Activated CD4-positive, CD25-positive, alpha-beta regulatory T cell treated with anti-CD3 and anti-CD28 coated beads, Interleukin-2, amount 50 U/mL, for 16 hours (primary cell): ENCODE data around the gene SART3.

Experiments used
- DNase-seq: peaks from one replicate; pipeline ENCODE4 v3.0.0-alpha.2; 2020; ENCODE audit warnings: low read depth, low spot score

SART3 gene, protein sequence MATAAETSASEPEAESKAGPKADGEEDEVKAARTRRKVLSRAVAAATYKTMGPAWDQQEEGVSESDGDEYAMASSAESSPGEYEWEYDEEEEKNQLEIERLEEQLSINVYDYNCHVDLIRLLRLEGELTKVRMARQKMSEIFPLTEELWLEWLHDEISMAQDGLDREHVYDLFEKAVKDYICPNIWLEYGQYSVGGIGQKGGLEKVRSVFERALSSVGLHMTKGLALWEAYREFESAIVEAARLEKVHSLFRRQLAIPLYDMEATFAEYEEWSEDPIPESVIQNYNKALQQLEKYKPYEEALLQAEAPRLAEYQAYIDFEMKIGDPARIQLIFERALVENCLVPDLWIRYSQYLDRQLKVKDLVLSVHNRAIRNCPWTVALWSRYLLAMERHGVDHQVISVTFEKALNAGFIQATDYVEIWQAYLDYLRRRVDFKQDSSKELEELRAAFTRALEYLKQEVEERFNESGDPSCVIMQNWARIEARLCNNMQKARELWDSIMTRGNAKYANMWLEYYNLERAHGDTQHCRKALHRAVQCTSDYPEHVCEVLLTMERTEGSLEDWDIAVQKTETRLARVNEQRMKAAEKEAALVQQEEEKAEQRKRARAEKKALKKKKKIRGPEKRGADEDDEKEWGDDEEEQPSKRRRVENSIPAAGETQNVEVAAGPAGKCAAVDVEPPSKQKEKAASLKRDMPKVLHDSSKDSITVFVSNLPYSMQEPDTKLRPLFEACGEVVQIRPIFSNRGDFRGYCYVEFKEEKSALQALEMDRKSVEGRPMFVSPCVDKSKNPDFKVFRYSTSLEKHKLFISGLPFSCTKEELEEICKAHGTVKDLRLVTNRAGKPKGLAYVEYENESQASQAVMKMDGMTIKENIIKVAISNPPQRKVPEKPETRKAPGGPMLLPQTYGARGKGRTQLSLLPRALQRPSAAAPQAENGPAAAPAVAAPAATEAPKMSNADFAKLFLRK

DNA sequence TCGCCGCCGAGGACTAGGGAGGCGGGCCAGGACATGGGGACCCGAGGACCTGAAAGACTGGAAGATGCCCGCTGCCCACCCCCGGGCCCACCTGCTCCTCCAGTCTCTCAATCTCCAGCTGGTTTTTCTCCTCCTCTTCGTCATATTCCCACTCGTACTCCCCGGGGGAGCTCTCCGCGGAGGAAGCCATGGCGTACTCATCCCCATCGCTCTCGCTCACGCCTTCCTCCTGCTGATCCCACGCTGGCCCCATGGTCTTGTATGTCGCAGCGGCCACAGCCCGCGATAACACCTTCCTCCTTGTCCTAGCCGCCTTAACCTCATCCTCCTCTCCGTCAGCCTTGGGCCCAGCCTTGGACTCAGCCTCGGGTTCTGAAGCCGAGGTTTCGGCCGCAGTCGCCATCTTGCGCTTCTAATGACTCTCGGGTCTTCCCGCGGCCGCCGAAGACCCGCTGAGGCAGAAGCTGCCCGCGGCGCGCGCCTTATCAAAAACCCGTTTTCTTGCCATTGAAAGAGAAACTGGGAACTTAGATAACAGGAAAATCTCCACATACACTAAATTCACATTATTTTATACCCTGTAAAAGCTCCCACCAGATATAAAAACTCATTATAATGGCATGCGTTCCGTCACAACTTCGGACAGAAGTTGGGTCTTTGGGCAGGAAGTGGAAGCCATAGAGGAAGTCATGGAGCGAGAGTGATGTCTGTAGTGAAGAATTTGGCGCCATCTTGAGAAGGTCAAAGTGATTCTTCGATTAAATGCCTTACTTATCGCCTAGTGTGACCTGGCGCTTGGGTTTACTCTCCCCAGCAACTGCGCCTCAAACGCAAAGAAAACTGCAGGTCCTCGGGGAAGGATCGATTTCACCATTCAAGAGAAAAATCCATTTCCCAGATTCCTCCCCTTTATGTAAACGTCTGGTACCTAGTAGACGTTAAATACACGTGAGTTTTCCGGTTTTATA is at the start of gene SART3:
SART3 (minus strand) TSS at position 422 of the 968 bp plus-strand sequence; CDS start at position 403, 19 bp downstream.
- DNase-seq, result peak; percentile 66

DNA sequence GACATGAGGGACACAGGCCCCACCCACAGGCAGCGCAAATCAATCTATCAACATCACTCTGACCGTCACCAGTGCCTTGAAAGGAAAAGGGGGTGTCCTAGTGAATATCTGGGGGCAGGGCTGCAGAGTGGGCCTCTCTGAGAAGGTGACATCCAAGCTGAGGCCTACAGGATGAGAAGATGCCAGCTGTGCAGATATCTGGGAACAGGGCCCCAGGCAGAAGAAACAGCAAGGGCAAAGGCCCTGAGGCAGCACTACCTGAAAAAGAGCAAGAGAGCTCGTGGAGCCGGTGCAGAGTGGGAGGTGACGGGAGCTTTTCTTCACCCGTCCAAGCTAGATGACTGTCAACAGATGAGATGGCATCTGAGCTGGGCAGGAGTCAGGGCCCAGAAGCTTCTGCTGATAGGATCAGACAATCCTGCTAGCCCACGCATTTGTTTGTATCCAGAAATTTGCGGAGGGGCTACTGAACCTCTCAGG is 49.4 kb upstream of the SART3 start:
- no peak for DNase-seq

DNA sequence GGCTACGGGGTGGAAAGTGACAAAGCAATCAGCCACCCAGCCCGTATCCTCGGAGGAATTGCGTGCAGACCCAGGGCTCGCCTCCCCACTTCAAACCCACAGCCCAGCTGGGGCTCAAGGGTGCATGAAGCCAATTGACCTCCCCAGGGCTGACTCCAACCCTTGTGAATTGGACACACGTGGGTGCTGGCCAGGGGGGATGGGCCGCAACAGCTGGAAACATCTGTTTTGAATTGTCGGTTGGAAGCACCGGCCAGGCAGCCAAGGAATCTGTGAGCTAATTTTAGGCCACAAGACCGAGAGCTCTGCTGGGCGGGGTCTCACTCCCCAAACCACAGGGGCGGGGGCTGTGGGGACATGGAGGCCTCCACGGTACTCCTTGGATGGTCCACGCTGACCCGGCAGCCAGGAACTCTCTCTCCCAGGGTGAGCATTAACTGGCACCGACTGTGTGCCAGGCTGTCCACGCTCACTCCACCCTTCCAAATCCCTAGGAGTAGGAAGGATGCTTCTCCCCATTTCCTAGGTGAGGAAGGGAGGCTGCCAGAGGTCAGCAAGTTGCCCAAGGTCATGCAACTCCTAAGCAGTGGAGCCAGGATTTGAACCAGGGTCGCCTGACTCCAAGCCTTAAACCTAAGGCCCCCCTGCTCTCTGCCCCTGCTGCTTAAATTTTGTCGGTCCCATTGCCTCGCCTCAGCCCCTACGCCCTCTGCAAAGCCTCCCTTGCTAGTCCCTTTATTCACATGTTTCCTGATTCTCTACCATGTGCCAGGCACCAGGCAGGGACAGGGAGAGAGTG is 48.8 kb upstream of the SART3 start:
- no peak for DNase-seq

DNA sequence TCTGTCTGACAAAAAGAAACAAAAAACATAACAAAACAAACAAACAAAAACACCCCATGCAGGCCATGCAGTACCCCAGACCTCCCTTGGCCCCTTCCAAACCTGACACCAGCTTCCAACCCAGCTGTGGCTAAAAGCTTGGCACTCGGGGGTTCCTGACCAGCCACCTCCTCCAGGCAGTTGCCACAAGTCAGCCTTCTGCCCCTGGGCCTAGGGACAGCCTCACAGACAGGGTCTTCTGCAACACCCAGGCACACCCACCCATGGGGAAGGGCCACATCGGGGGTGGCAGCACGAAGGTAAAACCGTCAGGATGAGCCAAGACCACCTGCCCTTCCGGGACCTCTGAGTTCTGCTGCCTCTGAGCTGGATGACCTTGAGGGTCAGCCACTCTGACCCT is 47.6 kb upstream of the SART3 start:
- no peak for DNase-seq

DNA sequence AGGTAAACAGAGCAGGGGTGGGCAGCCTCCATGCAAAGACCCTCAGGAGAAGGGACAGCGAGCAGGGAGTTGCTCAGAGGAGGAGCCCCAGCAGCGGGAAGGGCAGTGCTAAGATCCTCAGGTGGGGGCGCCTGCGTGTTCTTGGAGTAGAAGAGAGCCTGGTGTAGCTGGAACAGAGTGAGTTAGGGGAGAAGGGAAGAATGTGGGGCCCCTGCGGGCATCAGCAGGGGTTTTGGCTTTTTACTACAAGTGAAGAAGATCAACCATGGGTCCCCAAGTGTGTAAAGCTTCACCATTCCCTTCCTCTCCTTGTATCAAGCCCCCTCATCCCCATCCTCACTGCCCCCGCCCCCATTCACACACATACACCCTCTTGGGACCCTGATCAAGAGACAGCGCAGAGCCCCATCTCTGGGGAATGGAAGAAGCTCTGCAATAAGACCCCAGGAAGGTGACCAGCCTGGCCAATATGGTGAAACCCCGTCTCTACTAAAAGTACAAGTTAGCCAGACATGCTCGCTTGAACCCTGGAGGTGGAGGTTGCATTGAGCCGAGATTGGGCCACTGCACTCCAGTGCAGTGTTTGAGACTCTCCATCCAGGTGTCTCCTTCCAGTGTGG is 47.1 kb upstream of the SART3 start:
- no peak for DNase-seq

DNA sequence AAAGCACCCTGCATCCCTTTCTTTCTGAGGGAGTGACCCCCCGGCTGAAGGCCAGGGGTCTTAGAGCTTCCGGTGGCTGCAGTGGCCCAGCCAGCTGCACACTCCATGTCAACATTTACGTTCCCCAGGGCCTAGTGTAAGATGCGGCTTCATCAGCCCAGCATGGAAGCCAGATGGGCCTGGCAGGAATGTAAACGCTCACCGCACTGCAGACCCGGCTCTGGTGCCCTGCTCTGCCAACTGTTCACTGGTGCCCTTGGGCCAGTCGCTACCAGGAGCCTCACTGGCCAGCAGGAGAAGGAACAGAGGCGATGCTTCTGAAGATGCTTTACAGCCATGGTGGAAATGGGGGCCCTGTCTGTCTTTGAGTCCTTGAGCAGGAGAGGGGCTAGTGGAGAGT is 45.5 kb upstream of the SART3 start:
- DNase-seq, result no peak

DNA sequence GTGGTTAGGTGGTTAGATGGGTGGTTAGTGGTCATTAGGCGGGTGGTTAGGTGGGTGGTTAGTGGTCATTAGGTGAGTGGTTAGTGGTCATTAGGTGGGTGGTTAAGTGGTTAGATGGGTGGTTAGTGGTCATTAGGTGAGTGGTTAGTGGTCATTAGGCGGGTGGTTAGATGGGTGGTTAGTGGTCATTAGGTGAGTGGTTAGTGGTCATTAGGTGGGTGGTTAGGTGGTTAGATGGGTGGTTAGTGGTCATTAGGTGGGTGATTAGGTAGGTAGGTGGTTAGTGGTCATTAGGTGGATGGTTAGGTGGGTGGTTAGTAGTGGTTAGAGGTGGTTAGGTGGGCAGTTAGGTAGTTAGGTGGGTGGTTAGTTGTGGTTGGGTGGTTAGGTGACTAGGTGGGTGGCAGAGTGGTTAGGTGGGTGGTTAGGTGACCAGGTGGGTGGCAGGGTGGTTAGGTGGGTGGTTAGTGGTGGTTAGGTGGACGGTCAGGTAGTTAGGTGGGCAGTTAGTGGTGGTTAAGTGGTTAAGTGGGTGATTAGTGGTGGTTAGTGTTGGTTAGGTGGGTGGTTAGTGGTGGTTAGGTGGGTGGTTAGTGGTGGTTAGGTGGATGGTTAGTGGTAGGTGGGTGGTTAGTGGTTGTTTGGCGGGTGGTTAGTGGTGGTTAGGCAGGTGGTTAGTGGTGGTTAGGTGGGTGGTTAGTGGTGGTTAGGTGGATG is 44.9 kb upstream of the SART3 start:
- no peak for DNase-seq

DNA sequence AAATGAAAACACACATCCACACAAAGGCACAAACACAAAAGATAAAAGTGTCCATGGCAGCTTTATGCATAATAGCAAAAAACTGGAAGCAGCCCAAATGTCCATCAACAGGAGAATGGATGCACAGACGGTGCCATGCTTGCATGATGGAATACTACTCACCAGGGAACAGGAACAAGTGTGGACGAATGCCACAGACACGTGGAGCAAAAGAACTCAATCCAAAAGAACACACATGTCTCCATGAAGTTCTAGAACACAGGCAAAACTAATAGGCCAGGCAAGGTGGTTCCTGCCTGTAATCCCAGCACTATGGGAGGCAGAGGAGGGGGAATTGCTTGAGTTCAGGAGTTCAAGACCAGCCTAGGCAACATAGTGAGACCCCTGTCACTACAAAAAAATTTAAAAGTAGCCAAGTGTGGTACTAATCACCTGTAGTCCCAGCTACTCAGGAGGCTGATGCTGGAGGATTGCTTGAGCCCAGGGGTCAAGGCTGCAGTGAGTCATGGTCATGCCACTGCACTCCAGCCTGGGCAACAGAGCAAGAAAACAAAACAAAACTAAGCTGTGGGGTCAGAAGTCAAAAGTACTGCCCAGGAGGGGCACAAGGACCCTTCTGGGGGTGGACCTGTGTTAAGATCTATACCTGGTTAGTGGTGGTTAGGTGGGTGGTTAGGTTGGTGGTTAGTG is 44.2 kb upstream of the SART3 start:
- no peak for DNase-seq

DNA sequence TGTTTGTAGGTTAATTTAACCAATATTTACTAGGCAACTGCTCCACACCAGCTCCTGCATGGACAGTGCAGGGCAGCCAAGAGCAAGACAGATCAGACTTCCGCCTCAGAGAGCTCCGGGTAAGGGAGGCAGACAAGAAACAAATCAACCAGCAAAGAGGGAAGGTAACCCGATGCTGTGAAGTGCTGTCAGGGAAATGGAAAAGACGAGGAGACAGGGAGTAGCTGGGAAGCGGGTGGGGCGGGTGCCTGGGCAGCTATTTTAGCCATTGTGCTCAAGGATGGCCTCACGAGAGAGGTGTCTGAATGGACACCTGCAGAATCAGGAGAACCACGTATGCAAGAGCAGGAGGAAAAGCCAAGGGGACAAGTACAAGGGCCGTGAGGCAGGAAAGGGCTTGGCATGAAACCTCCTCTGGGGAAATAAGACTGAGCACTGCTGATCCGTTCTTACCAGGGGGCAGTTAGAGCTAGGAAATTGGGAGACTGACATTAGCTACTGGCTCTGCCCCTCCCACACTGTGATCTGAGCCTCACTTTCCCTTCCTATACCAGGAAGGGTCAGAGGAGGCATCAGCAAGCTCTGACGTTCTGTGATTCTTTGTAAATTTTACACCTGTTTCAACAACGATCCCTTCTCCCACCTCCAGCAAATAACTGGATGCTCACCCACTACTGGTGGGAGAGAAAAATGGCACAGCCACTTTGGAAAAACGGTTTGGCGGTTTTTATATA is 43.4 kb upstream of the SART3 start:
- DNase-seq, result no peak

DNA sequence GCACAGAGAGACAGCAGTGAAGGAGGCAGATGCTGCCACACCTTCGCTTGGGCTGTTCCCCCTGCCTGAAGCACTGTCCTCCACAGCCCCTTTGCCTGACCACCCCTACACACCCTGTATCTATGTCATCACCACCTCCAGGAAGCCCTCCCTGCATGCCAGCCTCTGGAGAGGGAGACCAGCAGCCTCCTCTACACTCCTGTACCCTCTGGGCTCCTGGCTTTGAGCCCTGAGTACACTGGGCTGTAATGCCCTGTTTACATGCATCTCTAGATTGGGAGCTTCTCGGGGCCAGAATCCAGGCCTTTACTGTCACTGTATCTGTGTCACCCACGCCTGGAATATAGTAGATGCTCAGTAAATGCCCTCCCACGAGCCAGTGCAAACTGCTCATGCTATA is 42.8 kb upstream of the SART3 start:
- DNase-seq, result no peak

DNA sequence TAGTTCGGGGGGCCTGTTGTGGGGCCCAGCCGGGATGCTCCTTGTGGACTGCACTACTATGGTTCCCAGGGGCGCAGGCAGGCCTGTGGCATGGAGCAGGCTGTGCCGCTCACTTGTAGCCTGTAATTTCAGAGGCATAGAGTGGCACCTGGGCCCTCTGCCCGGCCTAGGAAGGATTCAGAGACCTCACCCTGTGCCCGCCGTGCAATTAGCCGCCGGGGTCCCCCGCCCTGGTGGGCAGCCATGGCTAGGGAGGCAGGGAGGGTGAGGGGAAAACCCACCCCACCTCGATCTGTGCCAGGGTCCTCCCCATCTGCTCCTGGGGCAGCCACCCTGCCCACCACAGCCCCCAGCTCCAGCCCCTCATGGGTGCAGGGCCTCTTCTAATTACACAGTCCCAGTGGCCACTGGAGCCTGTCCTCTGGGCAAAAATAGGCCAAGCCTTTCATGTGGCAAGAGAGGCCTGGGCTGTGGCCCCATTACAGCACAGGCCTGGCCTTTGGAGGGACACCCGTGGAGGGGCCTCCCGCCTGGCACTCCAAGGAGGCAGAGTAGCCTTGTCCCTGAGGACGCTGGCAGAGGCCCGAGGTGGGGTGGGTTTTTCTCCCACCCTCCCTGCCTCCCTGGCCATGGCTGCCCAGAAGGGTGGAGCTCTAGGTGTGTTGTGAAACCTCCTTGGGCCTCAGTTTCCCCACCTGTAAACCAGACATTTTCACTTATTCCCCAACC is 42.2 kb upstream of the SART3 start:
- no peak for DNase-seq

DNA sequence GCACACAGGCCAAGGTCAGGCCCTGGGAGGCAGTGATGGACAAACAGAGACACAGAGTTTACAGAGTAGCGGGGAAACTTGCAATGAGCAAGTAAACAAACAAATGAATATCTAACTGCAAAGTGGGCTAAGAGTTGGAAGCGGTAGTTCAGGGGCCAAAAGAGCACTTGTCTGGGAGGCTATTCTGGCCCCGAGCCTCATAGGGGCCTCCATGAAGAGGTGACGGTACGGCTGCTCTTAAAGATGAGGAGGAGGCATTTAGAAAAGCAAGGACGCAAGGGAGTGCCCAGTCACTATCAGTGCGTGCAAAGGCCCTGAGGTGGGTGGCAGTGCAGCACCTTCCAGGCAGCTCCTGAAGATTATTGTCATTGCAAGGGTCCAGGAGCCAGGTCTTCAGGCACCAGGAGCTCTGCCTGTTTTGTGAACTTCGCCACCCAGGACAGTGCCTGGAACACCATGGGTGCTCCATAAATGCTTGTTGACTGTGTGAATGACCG is 41.3 kb upstream of the SART3 start:
- no peak for DNase-seq

DNA sequence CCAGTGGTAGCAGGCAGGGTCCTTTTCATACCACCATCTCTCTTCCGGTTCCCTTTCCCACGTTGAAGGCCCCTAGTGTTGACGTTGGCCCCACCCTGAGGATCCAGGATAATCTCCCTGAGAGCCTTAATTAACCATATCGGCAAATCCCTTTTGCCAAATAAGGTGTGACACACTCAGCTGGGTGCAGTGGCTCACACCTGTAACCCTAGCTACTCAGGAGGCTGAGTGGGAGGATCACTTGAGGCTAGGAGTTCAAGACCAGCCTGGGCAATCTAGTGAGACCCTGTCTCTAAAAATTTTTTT is 39.7 kb upstream of the SART3 start:
- no peak for DNase-seq

DNA sequence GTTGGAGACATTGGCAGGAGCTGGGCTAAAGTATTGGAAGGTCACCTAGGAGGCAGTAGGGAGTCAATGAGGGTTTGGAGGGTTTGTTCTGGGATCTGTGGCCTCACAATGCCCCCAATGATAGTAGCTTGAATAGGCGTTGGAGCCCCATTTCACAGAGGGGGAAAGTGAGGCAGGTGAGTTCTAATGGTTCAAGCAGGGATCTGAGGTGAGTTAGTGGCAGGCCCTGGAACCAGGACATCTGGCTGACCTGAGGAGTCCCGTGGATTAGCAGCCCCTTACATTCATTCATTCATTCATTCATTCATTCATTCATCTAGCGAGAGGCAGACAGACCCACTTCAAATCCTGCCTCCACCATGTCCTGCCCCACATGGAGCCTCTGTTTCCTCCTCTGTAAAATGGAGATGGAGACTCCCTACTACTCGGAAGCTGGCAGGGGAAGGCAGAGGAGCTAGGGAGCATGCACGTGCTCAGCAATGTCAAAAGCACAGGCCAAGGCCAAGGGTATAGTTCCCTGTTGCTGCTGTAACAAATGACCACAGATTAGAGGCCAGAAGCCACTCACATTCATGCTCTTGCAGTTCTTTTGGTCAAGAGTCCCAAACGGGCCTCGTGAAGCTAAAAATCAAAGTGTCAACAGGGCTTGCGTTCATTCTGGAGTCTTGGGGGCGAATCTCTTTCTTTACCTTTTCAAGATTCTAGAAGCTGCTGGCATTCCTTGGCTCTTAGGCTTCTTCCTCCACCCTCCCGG is 39.2 kb upstream of the SART3 start:
- DNase-seq, result no peak

DNA sequence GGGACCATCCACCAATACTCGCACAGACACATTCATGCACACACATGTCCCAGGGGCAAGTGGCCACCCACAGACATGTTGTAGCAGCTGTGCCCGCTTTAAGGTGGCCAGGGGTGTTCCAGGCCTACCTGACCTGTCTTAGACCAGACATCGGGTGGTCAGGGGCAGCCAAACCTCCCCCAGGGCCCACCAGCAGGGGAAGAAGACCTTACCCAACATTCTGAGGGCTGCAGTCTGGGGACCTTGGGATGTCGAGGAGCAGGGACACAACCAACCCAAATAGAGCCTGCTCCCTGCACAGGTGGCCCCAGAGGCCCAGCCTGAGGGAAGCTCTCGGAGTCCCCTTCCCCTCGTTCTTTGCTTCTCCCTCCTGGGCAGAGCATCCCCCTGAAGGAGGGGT is 38.6 kb upstream of the SART3 start:
- no peak for DNase-seq

DNA sequence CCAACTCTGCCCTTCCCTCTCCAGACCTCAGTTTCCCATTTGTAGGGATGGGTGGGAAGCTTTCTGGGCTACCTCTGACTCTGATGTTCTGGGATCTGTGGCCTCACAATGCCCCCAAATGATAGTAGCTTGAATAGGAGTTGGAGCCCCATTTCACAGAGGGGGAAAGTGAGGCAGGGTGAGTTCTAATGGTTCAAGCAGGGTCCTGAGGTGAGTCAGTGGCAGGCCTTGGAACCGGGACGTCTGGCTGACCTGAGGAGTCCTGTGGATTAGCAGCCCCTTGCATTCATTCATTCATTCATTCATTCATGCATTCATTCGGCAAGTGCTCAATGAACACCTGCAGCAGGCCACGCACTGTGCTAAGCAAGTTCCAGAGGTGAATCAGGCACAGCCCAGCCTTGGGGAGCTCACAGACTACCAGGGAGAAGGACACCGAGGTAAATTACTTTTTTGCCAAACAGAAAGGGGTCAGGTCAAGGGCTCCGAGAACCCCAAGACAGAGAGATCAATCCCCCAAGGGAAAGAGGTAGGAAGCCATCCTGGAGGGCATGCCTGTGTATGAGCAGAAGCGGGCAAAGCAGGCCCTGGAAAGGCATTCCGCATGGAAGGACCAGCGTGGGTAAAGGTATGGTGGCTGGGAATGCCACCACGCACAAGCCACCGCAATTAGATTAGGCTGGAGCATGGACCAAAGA is 37.7 kb upstream of the SART3 start:
- no peak for DNase-seq
